Bronchial epithelial cell (primary cell): Measurements from ENCODE around the gene CCDC158. TPM values are rescaled to one million over a fixed set of nuclear protein-coding genes. Genes with fewer than 3 reads are reported as not detected.

Source experiments
- DNase-seq: peaks from one replicate; pipeline ENCODE4 v3.0.0-alpha.2; 2010; ENCODE audit warnings: low read depth
- FAIRE-seq: peaks from 2 replicates; lab custom pipeline; 2011; peaks lifted over from hg19 to GRCh38; lab: Jason Lieb, UNC
- H3K27me3 ChIP-seq: 2 replicates; pipeline ENCODE4 v1.5.1; 2011; ENCODE audit warnings: low read length; ENCODE audit not compliant: control insufficient read depth, insufficient read depth
- H3K36me3 ChIP-seq: 2 replicates; pipeline ENCODE4 v1.5.1; 2011; ENCODE audit warnings: low read length; ENCODE audit not compliant: control insufficient read depth, insufficient read depth
- H3K4me3 ChIP-seq: 2 replicates; pipeline ENCODE4 v1.5.1; 2011; ENCODE audit warnings: mild to moderate bottlenecking, low read depth, low read length, control low read depth
- total RNA-seq: library from RNA; depleted of rRNA; stranded (reverse); fragments of >200 nt; gene quantifications from 2 replicates; pipeline ENCODE4 v1.2.1, GENCODE V29; 2014
- TF ChIP-seq, protein P1 (sequence below): IDR thresholded peaks from 2 replicates; pipeline ENCODE4 v1.5.1; 2011; ENCODE audit warnings: mild to moderate bottlenecking, moderate library complexity, low read length, control low read depth, inconsistent platforms; ENCODE audit not compliant: insufficient read depth, severe bottlenecking

Gene CCDC158
- total RNA-seq, 1 donor from 2014 or later = under 0.01 TPM

DNA sequence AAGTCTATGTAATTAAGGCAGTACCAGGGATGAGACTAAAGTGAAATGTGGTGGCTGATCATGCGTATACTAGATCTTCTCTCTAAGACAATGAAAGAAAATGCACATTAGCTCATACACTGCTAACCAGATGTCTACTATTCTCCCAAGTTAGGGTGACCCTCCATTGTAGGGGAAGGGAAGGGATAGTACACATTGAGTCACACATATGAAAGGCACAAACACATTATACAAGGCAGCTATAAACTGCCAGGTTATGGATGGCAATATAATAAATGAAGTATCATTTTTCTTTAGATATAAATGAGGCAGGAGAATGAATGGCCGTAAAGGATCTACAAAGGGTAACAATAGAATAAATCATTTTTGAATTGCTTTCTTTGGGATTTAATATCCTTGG is 18.6 kb upstream of the CCDC158 start:
- TF ChIP-seq, protein P1, sequence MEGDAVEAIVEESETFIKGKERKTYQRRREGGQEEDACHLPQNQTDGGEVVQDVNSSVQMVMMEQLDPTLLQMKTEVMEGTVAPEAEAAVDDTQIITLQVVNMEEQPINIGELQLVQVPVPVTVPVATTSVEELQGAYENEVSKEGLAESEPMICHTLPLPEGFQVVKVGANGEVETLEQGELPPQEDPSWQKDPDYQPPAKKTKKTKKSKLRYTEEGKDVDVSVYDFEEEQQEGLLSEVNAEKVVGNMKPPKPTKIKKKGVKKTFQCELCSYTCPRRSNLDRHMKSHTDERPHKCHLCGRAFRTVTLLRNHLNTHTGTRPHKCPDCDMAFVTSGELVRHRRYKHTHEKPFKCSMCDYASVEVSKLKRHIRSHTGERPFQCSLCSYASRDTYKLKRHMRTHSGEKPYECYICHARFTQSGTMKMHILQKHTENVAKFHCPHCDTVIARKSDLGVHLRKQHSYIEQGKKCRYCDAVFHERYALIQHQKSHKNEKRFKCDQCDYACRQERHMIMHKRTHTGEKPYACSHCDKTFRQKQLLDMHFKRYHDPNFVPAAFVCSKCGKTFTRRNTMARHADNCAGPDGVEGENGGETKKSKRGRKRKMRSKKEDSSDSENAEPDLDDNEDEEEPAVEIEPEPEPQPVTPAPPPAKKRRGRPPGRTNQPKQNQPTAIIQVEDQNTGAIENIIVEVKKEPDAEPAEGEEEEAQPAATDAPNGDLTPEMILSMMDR = no peak
- FAIRE-seq (no peak), DNase-seq (no peak)
- H3K4me3 ChIP-seq = no peak overlapping the region
- H3K36me3 ChIP-seq = no peaks in the 10 kb centered on the region
- no peaks in the 10 kb centered on the region for H3K27me3 ChIP-seq

- no peak for FAIRE-seq
- DNase-seq = no peak
- H3K36me3 ChIP-seq = no peaks in the 10 kb centered on the region
- H3K27me3 ChIP-seq = no peaks in the 10 kb centered on the region
- TF ChIP-seq, protein P1 = no peak
- H3K4me3 ChIP-seq = no peak overlapping the region
These were observed 14.8 kb upstream of the CCDC158 start for GRCh38 chr4:76435528-76436319.

DNA sequence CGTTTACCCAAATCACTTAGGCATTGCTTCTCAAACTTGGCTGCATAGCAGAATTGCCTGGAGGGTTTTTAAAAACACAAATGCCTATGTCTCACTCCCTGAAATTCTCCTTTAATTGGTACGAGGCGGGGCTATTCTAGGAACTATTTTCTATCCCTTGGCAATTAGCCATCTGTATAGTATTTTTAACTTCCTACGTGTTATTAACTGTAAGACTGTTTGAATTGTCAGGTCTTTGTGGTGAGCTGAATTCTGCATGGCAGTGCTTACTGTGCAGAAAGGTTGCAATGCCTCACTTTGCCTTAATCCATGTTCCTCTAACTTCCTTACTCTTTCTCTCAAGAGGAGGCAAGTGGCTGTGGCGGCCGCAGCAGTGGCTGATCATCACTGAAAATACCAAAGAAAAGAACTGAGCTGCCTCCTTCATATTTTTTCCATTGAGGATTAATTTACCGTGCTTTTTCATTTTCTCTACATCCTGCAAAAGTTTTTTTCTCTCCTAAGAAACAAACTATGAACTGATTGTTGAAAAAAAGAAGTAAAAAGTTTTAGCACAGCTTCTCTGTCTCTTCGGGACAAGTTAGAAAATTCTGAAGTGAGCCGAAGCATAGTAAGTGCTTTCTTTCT is 14.1 kb upstream of the CCDC158 start, which contains the start of gene SHROOM3:
Gene SHROOM3, plus strand, starts transcription at position 329 of the 627 bp plus-strand sequence. CDS start 824 bp downstream, outside the sequence.
- no peak for FAIRE-seq
- Histone ChIP-seq H3K4me3 (no peak within 1 kb of the TSS), H3K27me3 (no peaks in the 10 kb centered on the region), H3K36me3 (no peaks in the 10 kb centered on the region)
- peak; percentile 52 for DNase-seq
- TF ChIP-seq, protein P1 = no peak

DNA sequence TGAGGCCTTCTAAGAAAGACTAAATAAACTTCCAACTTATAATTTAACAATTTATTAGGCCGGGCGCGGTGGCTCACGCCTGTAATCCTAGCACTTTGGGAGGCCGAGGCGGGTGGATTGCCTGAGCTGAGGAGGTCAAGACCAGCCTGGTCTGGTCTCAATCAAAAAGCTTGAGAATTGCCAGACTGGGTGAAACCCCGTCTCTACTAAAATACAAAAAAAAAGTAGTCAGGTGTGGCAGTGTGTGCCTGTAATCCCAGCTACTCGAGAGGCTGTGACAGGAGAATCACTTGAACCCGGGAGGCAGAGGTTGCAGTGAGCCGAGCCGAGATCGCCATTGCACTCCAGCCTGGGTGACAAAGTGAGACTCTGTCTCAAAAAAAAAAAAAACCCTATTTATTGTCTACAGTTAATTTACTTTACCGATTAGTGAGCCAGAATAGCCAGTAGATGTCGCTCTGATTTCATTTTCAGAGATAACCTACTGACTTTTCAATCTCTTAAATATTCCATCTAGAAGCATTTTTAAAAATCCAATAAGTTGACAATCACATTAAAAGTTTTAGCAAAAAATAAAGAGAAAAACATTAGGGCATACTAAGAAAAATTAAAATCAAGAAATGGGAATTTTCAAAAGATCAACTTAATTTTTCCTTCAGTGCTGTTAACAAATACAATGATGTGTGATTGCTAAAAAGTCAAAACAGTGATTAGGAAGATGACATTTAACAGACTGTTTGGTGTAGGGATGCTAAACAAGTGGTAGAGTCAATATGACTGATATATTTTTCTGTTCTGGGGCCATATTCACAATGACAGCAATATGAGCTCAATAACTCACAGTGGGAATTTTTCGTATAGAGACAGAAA is 9.8 kb upstream of the CCDC158 start:
- TF ChIP-seq, protein P1 = peak; percentile 49
- Histone ChIP-seq H3K4me3 (no peak overlapping the region), H3K36me3 (no peaks in the 10 kb centered on the region), H3K27me3 (no peaks in the 10 kb centered on the region)
- FAIRE-seq (no peak), DNase-seq (peak; percentile 64)

DNA sequence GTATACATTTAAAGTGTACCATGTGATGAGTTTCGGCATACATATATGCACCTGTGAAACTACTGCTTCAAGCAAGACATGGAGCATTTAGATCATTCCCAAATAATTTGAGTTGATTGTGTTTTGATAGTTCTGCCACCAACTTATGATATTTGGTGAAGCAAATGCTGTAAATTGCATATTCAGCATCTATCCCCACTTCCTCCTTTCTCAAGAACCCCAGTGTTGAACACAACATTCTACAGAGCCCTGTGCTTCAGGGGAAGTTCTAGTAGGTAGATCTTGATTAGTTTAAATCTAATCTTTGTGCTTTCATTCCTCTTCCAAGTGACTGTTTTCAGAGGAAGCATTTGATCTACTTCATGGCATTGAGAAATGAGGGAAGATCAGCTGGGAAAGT is 8.7 kb upstream of the CCDC158 start:
- TF ChIP-seq, protein P1 = no peak
- DNase-seq (no peak), FAIRE-seq (no peak)
- Histone ChIP-seq H3K4me3 (no peak overlapping the region), H3K27me3 (no peaks in the 10 kb centered on the region), H3K36me3 (no peaks in the 10 kb centered on the region)
